Loucy (cell line): ENCODE measurements around the gene MEFV.

Experiments
- H2AFZ ChIP-seq: fragments of 200-600 bp; sonication (generic); 2 replicates; pipeline ENCODE4 v1.6.0; 2016; ENCODE audit warnings: antibody characterized with exemption, mild to moderate bottlenecking, low read length, moderate library complexity
- H3F3A ChIP-seq: fragments of 200-600 bp; 2 replicates; pipeline ENCODE4 v1.6.0; 2016; ENCODE audit warnings: antibody characterized with exemption, low read depth, mild to moderate bottlenecking
- H3K27me3 ChIP-seq: fragments of 200-600 bp; sonication (generic); 2 replicates; pipeline ENCODE4 v1.6.1; 2014; ENCODE audit warnings: low read length, mild to moderate bottlenecking; ENCODE audit not compliant: insufficient read depth, poor library complexity, severe bottlenecking
- H3K36me3 ChIP-seq: fragments of 200-600 bp; sonication (generic); 2 replicates; pipeline ENCODE4 v1.6.1; 2016; ENCODE audit warnings: low read length; ENCODE audit not compliant: insufficient read depth
- H3K4me1 ChIP-seq: fragments of 200-600 bp; sonication (generic); 2 replicates; pipeline ENCODE4 v1.5.1; 2014; ENCODE audit warnings: low read length, mild to moderate bottlenecking; ENCODE audit not compliant: insufficient read depth, poor library complexity, severe bottlenecking
- H3K4me2 ChIP-seq: fragments of 200-600 bp; sonication (generic); 2 replicates; pipeline ENCODE4 v1.6.0; 2014; ENCODE audit warnings: antibody characterized with exemption, low read length, low read depth, mild to moderate bottlenecking; ENCODE audit not compliant: poor library complexity, severe bottlenecking
- H3K4me3 ChIP-seq: fragments of 200-600 bp; sonication (generic); 2 replicates; pipeline ENCODE4 v1.5.1; 2014; ENCODE audit warnings: low read length, mild to moderate bottlenecking, mixed read lengths; ENCODE audit not compliant: poor library complexity, severe bottlenecking
- H3K79me2 ChIP-seq: fragments of 200-600 bp; sonication (generic); 2 replicates; pipeline ENCODE4 v1.6.1; 2014; ENCODE audit warnings: low read length; ENCODE audit not compliant: insufficient read depth
- H3K9ac ChIP-seq: fragments of 200-600 bp; sonication (generic); 2 replicates; pipeline ENCODE4 v1.6.0; 2014; ENCODE audit warnings: mild to moderate bottlenecking, low read depth, low read length, moderate library complexity; ENCODE audit not compliant: poor library complexity, severe bottlenecking
- H3K9me2 ChIP-seq: fragments of 200-600 bp; sonication (generic); replicated peaks from 2 replicates; pipeline ENCODE4 v1.6.1; 2016; ENCODE audit warnings: low read depth, low read length, mixed read lengths
- H3K9me3 ChIP-seq: fragments of 200-600 bp; sonication (generic); 2 replicates; pipeline ENCODE4 v1.6.1; 2014; ENCODE audit warnings: mild to moderate bottlenecking, antibody characterized with exemption, low read length, low read depth; ENCODE audit not compliant: insufficient read depth
- H4K20me1 ChIP-seq: fragments of 200-600 bp; sonication (generic); 2 replicates; pipeline ENCODE4 v1.6.0; 2014; ENCODE audit warnings: antibody characterized with exemption, low read length, mild to moderate bottlenecking; ENCODE audit not compliant: insufficient read depth, poor library complexity, severe bottlenecking
- EZH2phosphoT487 ChIP-seq: fragments of 200-600 bp; IDR thresholded peaks from 2 replicates; pipeline ENCODE4 v1.6.1; 2018; ENCODE audit warnings: antibody characterized with exemption, mild to moderate bottlenecking, moderate library complexity, borderline replicate concordance
- TF ChIP-seq, protein P1 (sequence below): fragments of 200-600 bp; sonication (generic); conservative IDR thresholded peaks from 2 replicates; pipeline ENCODE4 v1.5.1; 2014; ENCODE audit warnings: mild to moderate bottlenecking, antibody characterized with exemption, low read length

The MEFV gene

DNA sequence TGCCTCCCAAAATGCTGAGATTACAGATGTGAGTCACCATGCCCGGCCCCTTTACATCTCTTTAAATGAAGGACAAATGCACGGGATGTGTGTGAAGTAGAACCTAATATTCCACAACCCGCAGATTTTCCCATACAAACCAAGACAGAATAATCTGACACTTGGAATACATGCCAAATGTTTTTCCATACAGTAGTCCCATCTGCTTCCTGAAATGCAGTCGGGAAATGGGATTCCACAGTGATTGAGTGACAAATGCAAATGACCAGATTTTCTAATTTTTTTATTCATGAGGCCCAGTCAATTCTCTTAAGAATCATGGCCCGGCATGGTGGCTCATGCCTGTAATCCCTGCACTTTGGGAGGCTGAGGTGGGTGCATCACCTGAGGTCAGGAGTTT lies 14.7 kb downstream of the MEFV start:
- Histone ChIP-seq H3K4me3 (no peak overlapping the region), H3K4me2 (no peak overlapping the region), H3F3A (no peaks in the 10 kb centered on the region), H3K79me2 (no peaks in the 10 kb centered on the region), H3K36me3 (no peaks in the 10 kb centered on the region), H3K9ac (no peak overlapping the region), H3K27me3 (no peaks in the 10 kb centered on the region), H3K4me1 (no peaks in the 10 kb centered on the region), H4K20me1 (no peaks in the 10 kb centered on the region), H3K9me2 (no peaks in the 10 kb centered on the region), H2AFZ (no peak overlapping the region), H3K9me3 (no peaks in the 10 kb centered on the region)
- no peak for TF ChIP-seq EZH2phosphoT487
- TF ChIP-seq, protein P1, sequence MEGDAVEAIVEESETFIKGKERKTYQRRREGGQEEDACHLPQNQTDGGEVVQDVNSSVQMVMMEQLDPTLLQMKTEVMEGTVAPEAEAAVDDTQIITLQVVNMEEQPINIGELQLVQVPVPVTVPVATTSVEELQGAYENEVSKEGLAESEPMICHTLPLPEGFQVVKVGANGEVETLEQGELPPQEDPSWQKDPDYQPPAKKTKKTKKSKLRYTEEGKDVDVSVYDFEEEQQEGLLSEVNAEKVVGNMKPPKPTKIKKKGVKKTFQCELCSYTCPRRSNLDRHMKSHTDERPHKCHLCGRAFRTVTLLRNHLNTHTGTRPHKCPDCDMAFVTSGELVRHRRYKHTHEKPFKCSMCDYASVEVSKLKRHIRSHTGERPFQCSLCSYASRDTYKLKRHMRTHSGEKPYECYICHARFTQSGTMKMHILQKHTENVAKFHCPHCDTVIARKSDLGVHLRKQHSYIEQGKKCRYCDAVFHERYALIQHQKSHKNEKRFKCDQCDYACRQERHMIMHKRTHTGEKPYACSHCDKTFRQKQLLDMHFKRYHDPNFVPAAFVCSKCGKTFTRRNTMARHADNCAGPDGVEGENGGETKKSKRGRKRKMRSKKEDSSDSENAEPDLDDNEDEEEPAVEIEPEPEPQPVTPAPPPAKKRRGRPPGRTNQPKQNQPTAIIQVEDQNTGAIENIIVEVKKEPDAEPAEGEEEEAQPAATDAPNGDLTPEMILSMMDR = no peak

DNA sequence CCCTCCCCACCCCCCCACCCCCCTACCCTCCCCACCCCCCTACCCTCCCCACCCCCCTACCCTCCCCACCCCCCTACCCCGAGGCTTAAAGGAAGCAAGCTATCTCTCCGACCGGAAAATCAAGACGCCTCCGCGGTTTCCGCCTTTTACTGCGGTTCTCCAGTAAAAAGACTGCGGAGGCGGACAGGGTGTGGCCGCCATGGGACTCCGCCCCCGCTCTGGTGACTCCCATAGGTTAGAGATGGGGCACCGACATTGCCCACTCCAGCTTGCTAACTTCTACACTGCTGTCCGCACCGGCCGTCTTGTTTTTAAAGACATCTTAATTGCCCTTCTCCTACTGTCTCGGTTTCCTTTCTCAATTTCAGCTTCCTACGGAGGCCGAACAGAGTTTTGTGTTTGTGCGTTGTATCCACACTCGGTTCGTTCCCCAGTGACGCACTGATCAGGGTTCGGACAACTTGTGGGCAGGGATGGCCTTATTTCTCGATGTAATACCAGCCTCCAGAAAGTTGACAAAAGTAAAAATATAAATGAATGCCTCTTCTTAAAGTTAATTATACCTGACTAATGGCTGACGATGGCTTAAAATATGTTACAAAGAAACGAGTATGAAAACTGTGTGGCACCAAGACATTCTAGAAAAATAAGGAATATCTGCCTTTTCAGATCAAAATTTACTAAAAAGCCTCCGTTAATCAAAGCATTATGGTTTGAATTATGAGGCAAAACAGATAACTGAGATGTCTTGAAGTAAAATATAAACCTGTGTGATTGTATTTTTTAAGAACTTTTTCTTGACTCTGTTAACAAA lies 20.4 kb downstream of the MEFV start:
- H4K20me1 ChIP-seq = peaks cover 12% of the 10 kb centered on the region
- H3K4me2 ChIP-seq = no peak overlapping the region
- H3K79me2 ChIP-seq = peaks cover 24% of the 10 kb centered on the region

DNA sequence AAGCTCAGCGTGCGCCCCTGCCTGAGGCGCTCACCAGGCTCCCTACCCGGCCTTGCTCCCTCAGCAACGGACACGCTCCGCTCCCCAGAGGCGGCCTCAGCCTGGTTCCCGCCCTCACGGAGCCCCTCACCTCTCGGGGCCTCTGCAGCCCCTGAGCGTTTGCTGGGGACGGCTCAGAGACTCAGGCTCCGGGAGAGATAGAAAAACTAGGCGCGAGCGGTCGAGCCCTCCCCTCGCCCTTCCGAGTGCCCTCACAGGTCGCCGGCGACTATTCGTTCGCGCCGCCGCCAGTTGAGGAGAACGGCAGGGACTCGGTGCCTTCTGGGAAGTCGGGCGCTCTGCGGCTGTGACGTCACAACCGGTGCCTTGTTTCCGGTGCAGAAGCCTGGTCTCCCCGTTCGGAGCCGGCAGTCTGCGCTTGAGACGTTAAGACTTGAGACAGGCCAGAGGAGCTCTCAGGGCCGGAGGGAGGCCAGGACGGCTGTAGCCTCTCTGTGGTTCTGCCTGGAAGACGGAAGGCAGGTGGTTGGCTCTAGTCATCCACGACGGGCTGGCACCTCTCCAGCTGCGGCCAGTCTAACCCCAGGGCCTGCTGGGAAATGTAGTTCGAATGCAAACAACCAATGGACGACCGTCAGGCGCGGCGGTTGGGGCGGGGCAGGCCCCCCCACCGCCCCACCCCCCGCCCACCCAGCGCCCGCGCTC lies 21.4 kb downstream of the MEFV start, which contains the start of gene ZNF200:
Gene ZNF200, minus strand, starts transcription at position 302 of the 705 bp plus-strand sequence. CDS start 1,403 bp downstream, outside the sequence.
- H3F3A ChIP-seq = no peaks in the 10 kb centered on the region
- H3K4me2 ChIP-seq = peak within 1 kb of the TSS; percentile 87
- peaks cover 24% of the 10 kb centered on the region for H3K79me2 ChIP-seq
- TF ChIP-seq EZH2phosphoT487 = no peak
- TF ChIP-seq, protein P1 = no peak
- no peaks in the 10 kb centered on the region for H3K9me3 ChIP-seq
- H3K9ac ChIP-seq = peak within 1 kb of the TSS; percentile 92
- H3K4me1 ChIP-seq = peaks cover 16% of the 10 kb centered on the region
- H3K36me3 ChIP-seq = peaks cover 4% of the 10 kb centered on the region; the same call in 1 of the 2 replicates
- peaks cover 12% of the 10 kb centered on the region for H4K20me1 ChIP-seq
- no peaks in the 10 kb centered on the region for H3K9me2 ChIP-seq
- peak within 1 kb of the TSS; percentile 79 for H2AFZ ChIP-seq
- H3K27me3 ChIP-seq = no peaks in the 10 kb centered on the region
- H3K4me3 ChIP-seq = peak within 1 kb of the TSS; percentile 93

More for the DNA sequence above, 20.4 kb downstream of the MEFV start:
- no peaks in the 10 kb centered on the region for H3K9me2 ChIP-seq
- H3F3A ChIP-seq = no peaks in the 10 kb centered on the region
- no peaks in the 10 kb centered on the region for H3K9me3 ChIP-seq
- H3K27me3 ChIP-seq = no peaks in the 10 kb centered on the region
- H3K4me3 ChIP-seq = no peak overlapping the region
- no peak overlapping the region for H2AFZ ChIP-seq
- peaks cover 16% of the 10 kb centered on the region for H3K4me1 ChIP-seq
- H3K36me3 ChIP-seq = no peaks in the 10 kb centered on the region
- TF ChIP-seq EZH2phosphoT487 = no peak
- TF ChIP-seq, protein P1 = no peak
- no peak overlapping the region for H3K9ac ChIP-seq
